OCI-LY1 (cell line): ENCODE results near the gene ARHGAP22.

Experiments
- H2AFZ ChIP-seq: fragments of 200-600 bp; sonication (generic), shearing (Covaris generic); 2 replicates; pipeline ENCODE4 v1.6.0; 2014; ENCODE audit warnings: antibody characterized with exemption, mild to moderate bottlenecking, low read length
- H3F3A ChIP-seq: fragments of 200-600 bp; sonication (generic), shearing (Covaris generic); 2 replicates; pipeline ENCODE4 v1.6.0; 2014; ENCODE audit warnings: mild to moderate bottlenecking, antibody characterized with exemption, low read length, moderate library complexity; ENCODE audit not compliant: insufficient read depth
- H3K27ac ChIP-seq: fragments of 200-600 bp; sonication (generic); 2 replicates; pipeline ENCODE4 v1.5.1; 2014; ENCODE audit warnings: low read length, mixed run types, mild to moderate bottlenecking, low read depth; ENCODE audit not compliant: poor library complexity, severe bottlenecking
- H3K27me3 ChIP-seq: fragments of 200-600 bp; sonication (generic); 2 replicates; pipeline ENCODE4 v1.6.0; 2014; ENCODE audit warnings: antibody characterized with exemption, mild to moderate bottlenecking, low read length, moderate library complexity; ENCODE audit not compliant: insufficient read depth
- H3K36me3 ChIP-seq: fragments of 200-600 bp; sonication (generic); 2 replicates; pipeline ENCODE4 v1.6.1; 2014; ENCODE audit warnings: mild to moderate bottlenecking, antibody characterized with exemption, low read length, moderate library complexity, mixed read lengths; ENCODE audit not compliant: insufficient read depth
- H3K4me1 ChIP-seq: fragments of 200-600 bp; sonication (generic); 2 replicates; pipeline ENCODE4 v1.5.1; 2014; ENCODE audit warnings: mild to moderate bottlenecking, low read length, moderate library complexity; ENCODE audit not compliant: insufficient read depth, severe bottlenecking
- H3K4me2 ChIP-seq: fragments of 200-600 bp; sonication (generic), shearing (Covaris generic); 2 replicates; pipeline ENCODE4 v1.6.1; 2014; ENCODE audit warnings: low read length
- H3K4me3 ChIP-seq: fragments of 200-600 bp; sonication (generic); 2 replicates; pipeline ENCODE4 v1.5.1; 2014; ENCODE audit warnings: low read length, low read depth, mild to moderate bottlenecking, mixed read lengths; ENCODE audit not compliant: poor library complexity, severe bottlenecking
- H3K79me2 ChIP-seq: fragments of 200-600 bp; shearing (Covaris generic); 2 replicates; pipeline ENCODE4 v1.6.1; 2016; ENCODE audit warnings: mixed run types, low read length, mixed read lengths; ENCODE audit not compliant: insufficient read depth
- H3K9ac ChIP-seq: fragments of 200-600 bp; sonication (generic), shearing (Covaris generic); 2 replicates; pipeline ENCODE4 v1.6.1; 2014; ENCODE audit warnings: mild to moderate bottlenecking, low read length, mixed read lengths
- H3K9me2 ChIP-seq: fragments of 200-600 bp; sonication (generic), shearing (Covaris generic); 2 replicates; pipeline ENCODE4 v1.6.1; 2014; ENCODE audit warnings: low read depth, mild to moderate bottlenecking, low read length, mixed read lengths
- H3K9me3 ChIP-seq: fragments of 200-600 bp; shearing (Covaris generic); 2 replicates; pipeline ENCODE4 v1.6.1; 2014; ENCODE audit warnings: low read length, mixed read lengths
- H4K20me1 ChIP-seq: fragments of 200-600 bp; sonication (generic), shearing (Covaris generic); 2 replicates; pipeline ENCODE4 v1.6.0; 2016; ENCODE audit warnings: mild to moderate bottlenecking, low read length; ENCODE audit not compliant: insufficient read depth
- EZH2 ChIP-seq: fragments of 200-600 bp; sonication (generic), shearing (Covaris generic); IDR thresholded peaks from 2 replicates; pipeline ENCODE4 v1.8.0; 2017; ENCODE audit warnings: borderline replicate concordance, mixed run types, mild to moderate bottlenecking, antibody characterized with exemption, low read length, moderate library complexity, mixed read lengths
- TF ChIP-seq, protein P1 (sequence below): fragments of 200-600 bp; sonication (generic), shearing (Covaris generic); IDR thresholded peaks from 2 replicates; pipeline ENCODE4 v1.5.1; 2017; ENCODE audit warnings: mild to moderate bottlenecking, antibody characterized with exemption, low read length, moderate library complexity, mixed read lengths

Gene ARHGAP22

DNA sequence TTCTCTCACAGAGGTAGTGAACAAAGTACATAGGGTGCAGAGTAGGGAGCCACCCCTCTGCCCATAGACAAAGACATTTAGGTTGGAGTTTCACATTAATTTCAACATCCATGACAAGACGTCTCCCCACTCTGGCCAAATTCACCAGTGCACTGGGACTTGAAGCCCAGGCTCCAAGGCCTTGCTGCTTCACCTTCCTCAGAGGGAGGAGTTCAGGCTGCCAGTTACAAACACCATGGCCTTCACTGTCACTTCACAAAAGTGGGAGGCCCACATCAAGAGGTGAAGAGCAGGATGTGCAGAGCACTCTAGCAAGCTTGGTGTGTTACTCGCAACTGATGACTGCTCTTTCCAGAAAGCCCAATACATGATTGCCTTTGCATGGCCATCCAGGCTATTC is 15.8 kb upstream of the ARHGAP22 start:
- H3F3A ChIP-seq = no peaks in the 10 kb centered on the region
- H3K27me3 ChIP-seq = peaks cover 7% of the 10 kb centered on the region; the same call in 1 of the 2 replicates
- H3K27ac ChIP-seq = no peak overlapping the region
- H3K79me2 ChIP-seq = no peaks in the 10 kb centered on the region
- H3K4me2 ChIP-seq = no peak overlapping the region
- H3K4me1 ChIP-seq = no peaks in the 10 kb centered on the region
- no peaks in the 10 kb centered on the region for H3K9me2 ChIP-seq
- H3K4me3 ChIP-seq = no peak overlapping the region
- H3K9ac ChIP-seq = no peak overlapping the region
- no peaks in the 10 kb centered on the region for H3K36me3 ChIP-seq
- H4K20me1 ChIP-seq = no peaks in the 10 kb centered on the region
- no peaks in the 10 kb centered on the region for H3K9me3 ChIP-seq
- H2AFZ ChIP-seq = no peak overlapping the region
- TF ChIP-seq EZH2 = no peak
- TF ChIP-seq, protein P1, sequence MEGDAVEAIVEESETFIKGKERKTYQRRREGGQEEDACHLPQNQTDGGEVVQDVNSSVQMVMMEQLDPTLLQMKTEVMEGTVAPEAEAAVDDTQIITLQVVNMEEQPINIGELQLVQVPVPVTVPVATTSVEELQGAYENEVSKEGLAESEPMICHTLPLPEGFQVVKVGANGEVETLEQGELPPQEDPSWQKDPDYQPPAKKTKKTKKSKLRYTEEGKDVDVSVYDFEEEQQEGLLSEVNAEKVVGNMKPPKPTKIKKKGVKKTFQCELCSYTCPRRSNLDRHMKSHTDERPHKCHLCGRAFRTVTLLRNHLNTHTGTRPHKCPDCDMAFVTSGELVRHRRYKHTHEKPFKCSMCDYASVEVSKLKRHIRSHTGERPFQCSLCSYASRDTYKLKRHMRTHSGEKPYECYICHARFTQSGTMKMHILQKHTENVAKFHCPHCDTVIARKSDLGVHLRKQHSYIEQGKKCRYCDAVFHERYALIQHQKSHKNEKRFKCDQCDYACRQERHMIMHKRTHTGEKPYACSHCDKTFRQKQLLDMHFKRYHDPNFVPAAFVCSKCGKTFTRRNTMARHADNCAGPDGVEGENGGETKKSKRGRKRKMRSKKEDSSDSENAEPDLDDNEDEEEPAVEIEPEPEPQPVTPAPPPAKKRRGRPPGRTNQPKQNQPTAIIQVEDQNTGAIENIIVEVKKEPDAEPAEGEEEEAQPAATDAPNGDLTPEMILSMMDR = no peak

DNA sequence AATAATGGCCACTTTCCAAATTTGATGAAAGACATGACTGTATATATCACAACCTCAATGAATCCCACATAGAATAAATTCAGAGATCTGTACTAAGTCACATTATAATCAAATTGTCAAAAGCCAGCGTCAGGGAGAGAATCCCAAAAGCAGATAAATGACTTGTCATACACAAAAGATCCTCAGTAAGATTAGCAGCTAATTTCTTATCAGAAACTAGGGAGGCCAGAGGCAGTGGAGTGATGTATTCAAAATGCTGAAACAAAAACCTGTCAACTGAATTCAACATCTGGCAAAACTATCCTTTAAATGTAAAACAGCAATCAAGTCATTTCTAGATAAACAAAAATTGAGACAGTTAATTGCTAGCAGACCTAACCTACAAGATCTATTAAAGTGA is 11.6 kb upstream of the ARHGAP22 start:
- Histone ChIP-seq H3K27ac (no peak overlapping the region), H3K36me3 (no peaks in the 10 kb centered on the region), H3F3A (no peaks in the 10 kb centered on the region), H3K79me2 (no peaks in the 10 kb centered on the region), H3K4me1 (no peaks in the 10 kb centered on the region), H3K9me2 (no peaks in the 10 kb centered on the region), H2AFZ (no peak overlapping the region), H3K9ac (no peak overlapping the region), H3K9me3 (no peaks in the 10 kb centered on the region), H3K27me3 (no peaks in the 10 kb centered on the region), H3K4me3 (no peak overlapping the region), H3K4me2 (no peak overlapping the region), H4K20me1 (no peaks in the 10 kb centered on the region)
- TF ChIP-seq EZH2 = no peak
- TF ChIP-seq, protein P1 = no peak

DNA sequence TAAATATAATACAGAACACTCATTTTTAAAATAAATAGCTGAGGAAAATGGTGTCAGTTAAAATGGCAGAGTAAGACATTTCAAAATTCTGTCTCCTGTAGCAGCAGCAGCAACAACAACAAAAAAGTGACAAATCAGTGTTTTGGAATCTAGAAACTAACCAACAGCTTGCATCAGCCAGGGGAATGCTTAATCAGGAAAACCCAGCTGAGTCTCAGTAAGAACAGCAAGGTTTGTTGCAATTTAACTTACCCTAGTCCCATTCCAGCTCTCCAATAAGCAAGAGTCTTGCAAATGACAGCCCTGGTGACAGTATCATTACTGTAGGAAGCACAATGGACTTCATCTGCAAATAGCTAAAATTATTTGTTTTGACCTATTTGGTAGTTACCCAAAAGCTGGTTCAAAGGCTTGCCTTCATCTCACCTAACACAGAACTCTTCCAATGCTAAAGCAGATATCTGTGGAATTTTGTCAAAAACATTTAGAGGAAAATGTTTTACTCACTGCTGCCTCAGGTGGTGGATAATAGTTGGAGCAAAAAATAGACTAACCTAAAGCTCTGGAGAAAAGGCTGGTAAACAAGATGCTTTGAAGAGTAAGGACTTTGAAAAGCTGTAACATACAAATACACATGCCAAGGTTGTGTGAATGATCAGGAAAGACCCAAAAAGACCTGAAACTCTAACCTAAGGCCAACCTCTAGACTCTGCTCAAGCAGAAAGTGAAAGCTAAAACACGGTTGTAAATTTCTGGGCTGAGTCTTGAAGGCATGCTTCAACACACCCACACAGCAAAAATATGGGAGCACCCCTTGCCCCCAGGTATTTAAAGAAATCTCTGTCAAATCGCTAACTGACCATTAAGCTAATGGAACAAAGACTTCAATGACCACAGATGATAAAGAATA is 9.9 kb upstream of the ARHGAP22 start:
- Histone ChIP-seq H3K27ac (no peak overlapping the region), H4K20me1 (no peaks in the 10 kb centered on the region), H3K9me2 (no peaks in the 10 kb centered on the region), H3F3A (no peaks in the 10 kb centered on the region), H3K9ac (no peak overlapping the region), H3K27me3 (peaks cover 5% of the 10 kb centered on the region; the same call in 1 of the 2 replicates), H3K4me2 (no peak overlapping the region), H3K36me3 (no peaks in the 10 kb centered on the region), H3K79me2 (no peaks in the 10 kb centered on the region), H3K4me1 (no peaks in the 10 kb centered on the region), H3K9me3 (no peaks in the 10 kb centered on the region), H2AFZ (no peak overlapping the region), H3K4me3 (no peak overlapping the region)
- TF ChIP-seq, protein P1 = peak; percentile 39
- no peak for TF ChIP-seq EZH2
